K562 (cell line): ENCODE results near the gene PREB. TPM values are rescaled to one million over a fixed set of nuclear protein-coding genes. Genes with fewer than 3 reads are reported as not detected.

Source experiments
- BRF1 ChIP-seq: IDR thresholded peaks from 3 replicates; pipeline ENCODE4 v1.6.1; 2011; ENCODE audit warnings: borderline replicate concordance, mild to moderate bottlenecking; ENCODE audit not compliant: insufficient read length; ENCODE audit errors: extremely low read depth
- ELF1 ChIP-seq: fragments of 200-800 bp; sonication (Bioruptor generic); IDR thresholded peaks from 2 replicates; pipeline ENCODE4 v1.6.1; 2016; ENCODE audit warnings: missing genetic modification characterization, missing compliant biosample characterization
- FOXA1 ChIP-seq: fragments of 450-650 bp; IDR thresholded peaks from 2 replicates; pipeline ENCODE4 v1.6.1; 2016; ENCODE audit warnings: mild to moderate bottlenecking, borderline replicate concordance
- HDGF ChIP-seq: fragments of 450-650 bp; IDR thresholded peaks from 2 replicates; pipeline ENCODE4 v1.6.1; 2016
- KAT2B ChIP-seq: IDR thresholded peaks from one replicate; pipeline ENCODE4 v1.6.1; 2012; ENCODE audit warnings: low read depth, mild to moderate bottlenecking, control low read depth, inconsistent platforms, low read length, moderate library complexity
- MAFG ChIP-seq: fragments of 450-650 bp; conservative IDR thresholded peaks from 2 replicates; pipeline ENCODE4 v1.6.1; 2016; ENCODE audit warnings: missing genetic modification characterization, missing compliant biosample characterization
- MEF2D ChIP-seq: conservative IDR thresholded peaks from 2 replicates; pipeline ENCODE4 v1.6.1; 2016; ENCODE audit warnings: low read depth, missing genetic modification characterization, missing compliant biosample characterization
- MYC ChIP-seq, 2 experiments: fragments of 250-450 bp in 1 of 2; sonication (Bioruptor Pico) in 1 of 2; IDR thresholded peaks; 2 replicates each; pipeline versions ENCODE4 v1.5.1 to v1.6.1; 2012 to 2021; ENCODE audit warnings: low read depth in 2 of 2, borderline replicate concordance in 1 of 2, improper control_type of control experiment in 1 of 2, low read length in 1 of 2, mild to moderate bottlenecking in 1 of 2, moderate library complexity in 1 of 2
- NFE2L1 ChIP-seq: fragments of 450-650 bp; IDR thresholded peaks from 2 replicates; pipeline ENCODE4 v1.6.1; 2016; ENCODE audit warnings: missing genetic modification characterization, low read depth, mild to moderate bottlenecking, missing compliant biosample characterization, moderate library complexity, borderline replicate concordance
- SMC3 ChIP-seq: conservative IDR thresholded peaks from 2 replicates; pipeline ENCODE4 v1.6.1; 2011; ENCODE audit warnings: low read depth, low read length, improper control_type of control experiment; ENCODE audit not compliant: insufficient read depth
- SP1 ChIP-seq: sonication (generic); formaldehyde crosslinking; IDR thresholded peaks from 2 replicates; pipeline ENCODE4 v1.8.1; 2022; ENCODE audit warnings: mild to moderate bottlenecking, missing genetic modification reagents
- ZBTB17 ChIP-seq: fragments of 450-650 bp; formaldehyde crosslinking; IDR thresholded peaks from 2 replicates; pipeline ENCODE4 v1.4.0; 2020; ENCODE audit warnings: mild to moderate bottlenecking
- ZEB2 ChIP-seq: fragments of 450-650 bp; IDR thresholded peaks from 2 replicates; pipeline ENCODE4 v1.6.1; 2016
- ZFP1 ChIP-seq: fragments of 450-650 bp; formaldehyde crosslinking; IDR thresholded peaks from 2 replicates; pipeline ENCODE4 v1.4.0; 2020; ENCODE audit warnings: mild to moderate bottlenecking, mixed read lengths
- ZFX ChIP-seq: sonication (generic); formaldehyde crosslinking; IDR thresholded peaks from 2 replicates; pipeline ENCODE4 v1.8.0; 2022; ENCODE audit warnings: mild to moderate bottlenecking, missing genetic modification reagents, moderate library complexity
- ZNF12 ChIP-seq: sonication (generic); formaldehyde crosslinking; IDR thresholded peaks from 2 replicates; pipeline ENCODE4 v1.4.0; 2020; ENCODE audit warnings: mild to moderate bottlenecking, missing genetic modification reagents
- ZNF584 ChIP-seq: fragments of 200-800 bp; sonication (Bioruptor generic); IDR thresholded peaks from 2 replicates; pipeline ENCODE4 v1.6.1; 2016; ENCODE audit warnings: low read depth, mild to moderate bottlenecking, missing genetic modification characterization, missing compliant biosample characterization
- ZNF764 ChIP-seq: fragments of 250-450 bp; sonication (Bioruptor Pico); IDR thresholded peaks from 2 replicates; pipeline ENCODE4 v1.4.0; 2020; ENCODE audit warnings: low read depth, mild to moderate bottlenecking, moderate library complexity
- ZNF77 ChIP-seq: fragments of 250-450 bp; sonication (Bioruptor Pico); IDR thresholded peaks from 2 replicates; pipeline ENCODE4 v1.5.0; 2020
- ZSCAN32 ChIP-seq: fragments of 450-650 bp; formaldehyde crosslinking; IDR thresholded peaks from 2 replicates; pipeline ENCODE4 v1.4.0; 2020; ENCODE audit warnings: mild to moderate bottlenecking, moderate library complexity
- polyA plus RNA-seq, 8 experiments: library from polyadenylated mRNA; depleted of rRNA in 4 of 8; stranded (reverse) in 5 of 8; unstranded in 3 of 8; fragments of >200 nt; fragmentation: Nextera tagmentation in 2 of 8; fragmentation: Illumina TruSeq in 1 of 8; extraction: Ambion mirVana in 2 of 8; extraction: Trizol in 1 of 8; gene quantifications; 2 replicates each; pipeline versions ENCODE4 v1.2.1 to v1.2.3, GENCODE V29; 2011 to 2014; ENCODE audit warnings: inconsistent platforms in 1 of 8, missing spikeins in 1 of 8
- total RNA-seq, 7 experiments: library from RNA; depleted of rRNA in 6 of 7; stranded (reverse); fragments of >200 nt in 6 of 7; fragmentation: Illumina TruSeq in 2 of 7; extraction: Trizol in 2 of 7; gene quantifications; 2 replicates each; pipeline versions ENCODE4 v1.2.1 to v1.2.3, GENCODE V29; 2011 to 2021; ENCODE audit warnings: low replicate concordance in 1 of 7
- TF ChIP-seq, protein P1 (sequence below): fragments of 450-650 bp; IDR thresholded peaks from 2 replicates; pipeline ENCODE4 v1.6.1; 2017; ENCODE audit warnings: antibody characterized with exemption, mild to moderate bottlenecking
- TF ChIP-seq, protein P2 (sequence below): fragments of 450-650 bp; formaldehyde crosslinking; conservative IDR thresholded peaks from 2 replicates; pipeline ENCODE4 v1.4.0; 2022; ENCODE audit warnings: mild to moderate bottlenecking, missing genetic modification characterization

PREB gene
- total and polyA plus RNA-seq, 9 of the 15 experiments (the other 6 are each of a cell fraction or from before 2014, with no cell fraction given), result 35.1 to 84.2 (median 67.2) TPM

DNA sequence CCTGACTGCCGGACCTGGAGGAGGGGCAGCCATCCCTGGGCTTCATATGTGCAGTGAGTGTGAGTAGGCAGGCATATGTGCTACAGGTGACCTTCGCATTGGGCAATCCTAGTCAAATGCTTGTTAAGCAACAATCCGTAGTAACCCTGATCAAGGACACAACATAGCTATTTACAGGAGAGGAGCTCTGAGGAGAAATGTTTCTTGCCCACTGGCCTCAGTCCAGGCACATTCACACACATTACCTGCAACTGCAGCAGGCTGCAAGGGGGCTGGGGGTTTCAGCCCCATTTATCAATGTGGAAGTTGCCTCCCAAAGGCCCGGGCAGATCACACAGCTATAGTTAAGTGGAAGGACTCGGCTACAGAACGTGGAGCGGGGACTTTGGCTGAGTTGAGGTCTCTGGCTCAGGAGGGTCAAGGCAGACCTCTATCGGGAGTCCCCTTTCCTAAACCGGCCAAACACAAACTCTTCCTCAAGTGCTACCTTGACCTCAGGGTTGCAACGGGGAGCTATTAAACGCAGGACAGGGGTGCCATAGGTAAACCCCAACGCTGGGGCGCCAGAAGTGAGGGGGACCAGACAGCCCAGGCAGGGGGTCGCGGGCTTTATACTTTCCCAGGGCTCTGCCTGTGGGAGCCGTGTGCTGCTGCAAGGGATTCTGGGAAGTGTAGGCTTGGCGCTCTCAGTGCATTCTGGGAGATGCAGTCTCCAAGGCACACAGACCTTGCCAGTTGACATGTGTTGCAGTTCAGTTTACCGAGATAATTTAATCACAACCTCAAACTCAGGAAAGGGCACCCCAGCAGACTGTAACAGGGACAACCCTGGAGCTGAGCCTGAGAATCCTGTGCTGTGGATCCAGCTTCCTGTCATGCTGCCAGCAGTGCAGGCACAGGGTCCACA is 38.4 kb downstream of the PREB start (continued):
- TF ChIP-seq, protein P1, sequence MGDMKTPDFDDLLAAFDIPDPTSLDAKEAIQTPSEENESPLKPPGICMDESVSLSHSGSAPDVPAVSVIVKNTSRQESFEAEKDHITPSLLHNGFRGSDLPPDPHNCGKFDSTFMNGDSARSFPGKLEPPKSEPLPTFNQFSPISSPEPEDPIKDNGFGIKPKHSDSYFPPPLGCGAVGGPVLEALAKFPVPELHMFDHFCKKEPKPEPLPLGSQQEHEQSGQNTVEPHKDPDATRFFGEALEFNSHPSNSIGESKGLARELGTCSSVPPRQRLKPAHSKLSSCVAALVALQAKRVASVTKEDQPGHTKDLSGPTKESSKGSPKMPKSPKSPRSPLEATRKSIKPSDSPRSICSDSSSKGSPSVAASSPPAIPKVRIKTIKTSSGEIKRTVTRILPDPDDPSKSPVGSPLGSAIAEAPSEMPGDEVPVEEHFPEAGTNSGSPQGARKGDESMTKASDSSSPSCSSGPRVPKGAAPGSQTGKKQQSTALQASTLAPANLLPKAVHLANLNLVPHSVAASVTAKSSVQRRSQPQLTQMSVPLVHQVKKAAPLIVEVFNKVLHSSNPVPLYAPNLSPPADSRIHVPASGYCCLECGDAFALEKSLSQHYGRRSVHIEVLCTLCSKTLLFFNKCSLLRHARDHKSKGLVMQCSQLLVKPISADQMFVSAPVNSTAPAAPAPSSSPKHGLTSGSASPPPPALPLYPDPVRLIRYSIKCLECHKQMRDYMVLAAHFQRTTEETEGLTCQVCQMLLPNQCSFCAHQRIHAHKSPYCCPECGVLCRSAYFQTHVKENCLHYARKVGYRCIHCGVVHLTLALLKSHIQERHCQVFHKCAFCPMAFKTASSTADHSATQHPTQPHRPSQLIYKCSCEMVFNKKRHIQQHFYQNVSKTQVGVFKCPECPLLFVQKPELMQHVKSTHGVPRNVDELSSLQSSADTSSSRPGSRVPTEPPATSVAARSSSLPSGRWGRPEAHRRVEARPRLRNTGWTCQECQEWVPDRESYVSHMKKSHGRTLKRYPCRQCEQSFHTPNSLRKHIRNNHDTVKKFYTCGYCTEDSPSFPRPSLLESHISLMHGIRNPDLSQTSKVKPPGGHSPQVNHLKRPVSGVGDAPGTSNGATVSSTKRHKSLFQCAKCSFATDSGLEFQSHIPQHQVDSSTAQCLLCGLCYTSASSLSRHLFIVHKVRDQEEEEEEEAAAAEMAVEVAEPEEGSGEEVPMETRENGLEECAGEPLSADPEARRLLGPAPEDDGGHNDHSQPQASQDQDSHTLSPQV, result peak; percentile 86
- no peak for TF ChIP-seq MEF2D (tag)
- no peak for TF ChIP-seq ZBTB17 (CRISPR knock-in tag)
- no peak for TF ChIP-seq NFE2L1 (tag)
- TF ChIP-seq MYC (IDR thresholded peaks at IDR 0.05; ENCODE audit: low read depth, low read length), result peak; percentile 61; the same call in 1 of the 2 replicates
- TF ChIP-seq MYC (CRISPR knock-in tag; IDR thresholded peaks at IDR 0.05; ENCODE audit: borderline replicate concordance, low read depth), result no peak
- no peak for TF ChIP-seq KAT2B
- no peak for TF ChIP-seq ZNF77 (CRISPR knock-in tag)
- TF ChIP-seq BRF1, result no peak
- no peak for TF ChIP-seq SMC3
- TF ChIP-seq MAFG, result no peak
- TF ChIP-seq, protein P2, sequence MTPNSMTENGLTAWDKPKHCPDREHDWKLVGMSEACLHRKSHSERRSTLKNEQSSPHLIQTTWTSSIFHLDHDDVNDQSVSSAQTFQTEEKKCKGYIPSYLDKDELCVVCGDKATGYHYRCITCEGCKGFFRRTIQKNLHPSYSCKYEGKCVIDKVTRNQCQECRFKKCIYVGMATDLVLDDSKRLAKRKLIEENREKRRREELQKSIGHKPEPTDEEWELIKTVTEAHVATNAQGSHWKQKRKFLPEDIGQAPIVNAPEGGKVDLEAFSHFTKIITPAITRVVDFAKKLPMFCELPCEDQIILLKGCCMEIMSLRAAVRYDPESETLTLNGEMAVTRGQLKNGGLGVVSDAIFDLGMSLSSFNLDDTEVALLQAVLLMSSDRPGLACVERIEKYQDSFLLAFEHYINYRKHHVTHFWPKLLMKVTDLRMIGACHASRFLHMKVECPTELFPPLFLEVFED (CRISPR knock-in tag), result no peak
- TF ChIP-seq HDGF, result no peak
- TF ChIP-seq SP1 (CRISPR knock-in tag), result no peak
- no peak for TF ChIP-seq ZNF12 (CRISPR knock-in tag)
- no peak for TF ChIP-seq ZEB2
- TF ChIP-seq ZFP1, result no peak
- no peak for TF ChIP-seq ZNF764 (CRISPR knock-in tag)
- no peak for TF ChIP-seq FOXA1
- TF ChIP-seq ELF1 (tag), result no peak
- no peak for TF ChIP-seq ZSCAN32 (CRISPR knock-in tag)
- no peak for TF ChIP-seq ZNF584 (CRISPR knock-in tag)
- TF ChIP-seq ZFX (CRISPR knock-in tag), result no peak
